ENCODE measurements around the gene PLA2G1B.

DNA sequence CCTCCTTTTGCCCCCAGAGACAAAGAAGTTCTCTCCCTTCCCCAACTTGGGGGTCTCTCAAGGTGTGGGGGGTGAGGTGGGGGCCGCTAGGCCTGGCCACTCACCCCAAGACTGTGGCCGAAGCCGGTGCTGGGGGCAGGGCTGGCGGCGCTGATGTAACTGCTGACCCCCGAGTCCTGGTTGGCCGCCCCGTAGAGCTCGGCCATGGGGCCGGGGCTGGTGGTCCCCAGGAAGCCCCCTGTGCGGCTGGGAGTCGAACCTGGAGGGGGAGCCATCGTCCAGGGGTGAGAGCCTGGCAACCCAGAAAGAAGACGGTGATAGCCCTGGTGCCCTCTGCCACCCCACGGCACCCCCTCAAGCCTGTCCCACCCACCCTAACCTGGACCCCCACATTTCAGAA lies 18.5 kb upstream of the PLA2G1B start:
- TF ChIP-seq, protein P1, sequence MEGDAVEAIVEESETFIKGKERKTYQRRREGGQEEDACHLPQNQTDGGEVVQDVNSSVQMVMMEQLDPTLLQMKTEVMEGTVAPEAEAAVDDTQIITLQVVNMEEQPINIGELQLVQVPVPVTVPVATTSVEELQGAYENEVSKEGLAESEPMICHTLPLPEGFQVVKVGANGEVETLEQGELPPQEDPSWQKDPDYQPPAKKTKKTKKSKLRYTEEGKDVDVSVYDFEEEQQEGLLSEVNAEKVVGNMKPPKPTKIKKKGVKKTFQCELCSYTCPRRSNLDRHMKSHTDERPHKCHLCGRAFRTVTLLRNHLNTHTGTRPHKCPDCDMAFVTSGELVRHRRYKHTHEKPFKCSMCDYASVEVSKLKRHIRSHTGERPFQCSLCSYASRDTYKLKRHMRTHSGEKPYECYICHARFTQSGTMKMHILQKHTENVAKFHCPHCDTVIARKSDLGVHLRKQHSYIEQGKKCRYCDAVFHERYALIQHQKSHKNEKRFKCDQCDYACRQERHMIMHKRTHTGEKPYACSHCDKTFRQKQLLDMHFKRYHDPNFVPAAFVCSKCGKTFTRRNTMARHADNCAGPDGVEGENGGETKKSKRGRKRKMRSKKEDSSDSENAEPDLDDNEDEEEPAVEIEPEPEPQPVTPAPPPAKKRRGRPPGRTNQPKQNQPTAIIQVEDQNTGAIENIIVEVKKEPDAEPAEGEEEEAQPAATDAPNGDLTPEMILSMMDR (IDR thresholded peaks at IDR 0.05 in 2 of 3, conservative IDR thresholded peaks at IDR 0.05 in 1 of 3; ENCODE audit: insufficient read depth in 2 of 3, low read depth in 1 of 3, low read length in 3 of 3): no peak
- TF ChIP-seq POLR3A (IDR thresholded peaks at IDR 0.05; ENCODE audit: borderline replicate concordance, extremely low read depth, insufficient read depth, insufficient read length): no peak
- no peak for TF ChIP-seq ZFX (CRISPR knock-in tag; IDR thresholded peaks at IDR 0.05)
- TF ChIP-seq ZC3H11A (IDR thresholded peaks at IDR 0.05; ENCODE audit: low read depth, low read length): no peak
- TF ChIP-seq ZNF583 (CRISPR knock-in tag; IDR thresholded peaks at IDR 0.05): no peak
- TF ChIP-seq KDM1A (IDR thresholded peaks at IDR 0.05): no peak
- TF ChIP-seq, protein P2, sequence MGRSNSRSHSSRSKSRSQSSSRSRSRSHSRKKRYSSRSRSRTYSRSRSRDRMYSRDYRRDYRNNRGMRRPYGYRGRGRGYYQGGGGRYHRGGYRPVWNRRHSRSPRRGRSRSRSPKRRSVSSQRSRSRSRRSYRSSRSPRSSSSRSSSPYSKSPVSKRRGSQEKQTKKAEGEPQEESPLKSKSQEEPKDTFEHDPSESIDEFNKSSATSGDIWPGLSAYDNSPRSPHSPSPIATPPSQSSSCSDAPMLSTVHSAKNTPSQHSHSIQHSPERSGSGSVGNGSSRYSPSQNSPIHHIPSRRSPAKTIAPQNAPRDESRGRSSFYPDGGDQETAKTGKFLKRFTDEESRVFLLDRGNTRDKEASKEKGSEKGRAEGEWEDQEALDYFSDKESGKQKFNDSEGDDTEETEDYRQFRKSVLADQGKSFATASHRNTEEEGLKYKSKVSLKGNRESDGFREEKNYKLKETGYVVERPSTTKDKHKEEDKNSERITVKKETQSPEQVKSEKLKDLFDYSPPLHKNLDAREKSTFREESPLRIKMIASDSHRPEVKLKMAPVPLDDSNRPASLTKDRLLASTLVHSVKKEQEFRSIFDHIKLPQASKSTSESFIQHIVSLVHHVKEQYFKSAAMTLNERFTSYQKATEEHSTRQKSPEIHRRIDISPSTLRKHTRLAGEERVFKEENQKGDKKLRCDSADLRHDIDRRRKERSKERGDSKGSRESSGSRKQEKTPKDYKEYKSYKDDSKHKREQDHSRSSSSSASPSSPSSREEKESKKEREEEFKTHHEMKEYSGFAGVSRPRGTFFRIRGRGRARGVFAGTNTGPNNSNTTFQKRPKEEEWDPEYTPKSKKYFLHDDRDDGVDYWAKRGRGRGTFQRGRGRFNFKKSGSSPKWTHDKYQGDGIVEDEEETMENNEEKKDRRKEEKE (IDR thresholded peaks at IDR 0.05; ENCODE audit: borderline replicate concordance in 1 of 2, control insufficient read depth in 1 of 2, low read depth in 2 of 2, low read length in 1 of 2): no peak
- TF ChIP-seq TAF1 (IDR thresholded peaks at IDR 0.05; ENCODE audit: control insufficient read depth, extremely low read depth, insufficient read depth, low read length, severe bottlenecking): no peak
- no peak for TF ChIP-seq TEAD2 (tag; IDR thresholded peaks at IDR 0.05)

Data from K562 (cell line).